Testis (tissue), 5 donors: Measurements from ENCODE around the gene RNH1. TPM values are rescaled to one million over a fixed set of nuclear protein-coding genes. Genes with fewer than 3 reads are reported as not detected.
A peak's percentile ranks its signal among the peaks of the same experiment; 100 is the strongest.

Experiments used
- DNase-seq: peaks from one replicate; pipeline ENCODE4 v3.0.0-alpha.2; 2019
- H3K27ac ChIP-seq, 2 donors: fragments of 200-600 bp; sonication (generic); one replicate each; pipeline ENCODE4 v1.5.1; 2019
- H3K27me3 ChIP-seq: fragments of 200-600 bp; sonication (generic); one replicate; pipeline ENCODE4 v1.5.1; 2019
- H3K36me3 ChIP-seq: fragments of 200-600 bp; sonication (generic); one replicate; pipeline ENCODE4 v1.5.1; 2017; ENCODE audit warnings: low read depth; ENCODE audit errors: missing control alignments
- H3K4me1 ChIP-seq: fragments of 200-600 bp; sonication (generic); one replicate; pipeline ENCODE4 v1.5.1; 2019
- H3K4me3 ChIP-seq, 2 donors: fragments of 200-600 bp; sonication (generic); one replicate each; pipeline ENCODE4 v1.5.1; 2017 to 2019
- H3K9me3 ChIP-seq: fragments of 200-600 bp; sonication (generic); one replicate; pipeline ENCODE4 v1.5.1; 2017
- CTCF ChIP-seq, 3 experiments: fragments of 450-650 bp in 2 of 3; fragments of 200-600 bp in 1 of 3; sonication (generic) in 1 of 3; IDR thresholded peaks; one replicate each; pipeline ENCODE4 v1.5.1; 2016 to 2019; ENCODE audit warnings: antibody characterized with exemption in 3 of 3, mild to moderate bottlenecking in 2 of 3, moderate library complexity in 1 of 3
- POLR2A ChIP-seq: fragments of 450-650 bp; IDR thresholded peaks from one replicate; pipeline ENCODE4 v1.6.1; 2017; ENCODE audit warnings: antibody characterized with exemption, mild to moderate bottlenecking, moderate library complexity
- WGBS, 2 donors: methylation state at CpG; one replicate each; pipeline ENCODE4 v1.1.5; 2018; 5-methylcytosine and 5-hydroxymethylcytosine counted together
- intact Hi-C: fragments of 100-400 bp; cut with DNase I; formaldehyde crosslinking; loops from one replicate; pipeline ENCODE4 v1.15.1; 2023; ENCODE audit warnings: low total_unique reads
- long read RNA-seq, 2 donors: transcript quantifications; one replicate each; lab custom pipeline, GENCODE V29; 2026
- polyA plus RNA-seq: library from polyadenylated mRNA; stranded (reverse); fragments of 350-450 nt; fragmentation: Illumina TruSeq; extraction: RNeasy Lipid Tissue Mini Kit (QIAGEN cat#74804); gene quantifications from one replicate; pipeline ENCODE4 v1.2.3, GENCODE V29; 2014; ENCODE audit warnings: low read depth, low replicate concordance; ENCODE audit not compliant: insufficient read depth
- total RNA-seq, 2 donors: library from RNA; depleted of rRNA; stranded (reverse); fragments of >200 nt; gene quantifications; one replicate each; pipeline ENCODE4 v1.2.3, GENCODE V29; 2016

Gene RNH1
- total RNA-seq (100 to 1,000 TPM; 210 to 264 TPM), polyA plus RNA-seq (211 TPM)
- long read RNA-seq, donor 1, transcript RNH1-203 (10 exons, 1,722 nt) = major isoform, 28 of 128 reads
- long read RNA-seq, donor 1, transcript RNH1-224 (9 exons, 2,973 nt) = minor isoform, 5 of 128 reads
- long read RNA-seq, donor 1, transcript RNH1-202 (10 exons, 1,791 nt) = minor isoform, 13 of 128 reads
- long read RNA-seq, donor 1, partial matches to known transcripts = 59 of 128 reads
- long read RNA-seq, donor 1, other reads (novel, unspliced or antisense) = 10 of 128 reads
- long read RNA-seq, donor 2, transcript RNH1-224 (9 exons, 2,973 nt) = minor isoform, 5 of 34 reads
- long read RNA-seq, donor 2, transcript RNH1-202 (10 exons, 1,791 nt) = major isoform, 8 of 34 reads
- long read RNA-seq, donor 2, transcript RNH1-203 (10 exons, 1,722 nt) = major isoform, 8 of 34 reads
- long read RNA-seq, donor 2, partial matches to known transcripts = 6 of 34 reads
- long read RNA-seq, donor 2, other reads (novel, unspliced or antisense) = 0 of 34 reads

GRCh38 chr11:506995-507726 is at the start of gene RNH1:
Gene RNH1 (minus strand): TSS chr11:507242. CDS start chr11:502162, 5,080 bp downstream.
- Histone ChIP-seq H3K36me3 (no peaks in the 10 kb centered on the region), H3K27ac (peak within 1 kb of the TSS; percentile 91 to 100), H3K4me3 (peak within 1 kb of the TSS; percentile 81 to 96), H3K4me1 (peaks cover 25% of the 10 kb centered on the region), H3K27me3 (no peaks in the 10 kb centered on the region), H3K9me3 (no peaks in the 10 kb centered on the region)
- TF ChIP-seq POLR2A (no peak), CTCF (IDR thresholded peaks at IDR 0.05) (no peak)
- intact Hi-C loops = no loop called here
- peak; percentile 99 for DNase-seq
- WGBS, 2 donors = 0% methylated on average over 11 to 35 of the region's 93 CpGs

GRCh38 chr11:555780-556661 is 49.0 kb upstream of the RNH1 start:
- intact Hi-C loops = loop anchor here (10.0 kb wide), 1 partner anchor 169 kb away; no protein-coding TSS in a partner anchor
- no peaks in the 10 kb centered on the region for H3K36me3 ChIP-seq

GRCh38 chr11:555227-555779 is 48.3 kb upstream of the RNH1 start:
- no peaks in the 10 kb centered on the region for H3K36me3 ChIP-seq
- TF ChIP-seq POLR2A (no peak), CTCF (IDR thresholded peaks at IDR 0.05) (no peak)
- no peaks in the 10 kb centered on the region for H3K9me3 ChIP-seq
- H3K4me1 ChIP-seq = peaks cover 12% of the 10 kb centered on the region
- peak overlapping the region; percentile 2 to 32 for H3K4me3 ChIP-seq
- intact Hi-C loops = loop anchor here (10.0 kb wide), 1 partner anchor 169 kb away; no protein-coding TSS in a partner anchor
- H3K27ac ChIP-seq = no peak overlapping the region
- DNase-seq = no peak
- H3K27me3 ChIP-seq = no peaks in the 10 kb centered on the region
- 1 to 3% methylated on average over 31 to 36 of the region's 57 CpGs for WGBS, 2 donors

More at GRCh38 chr11:555780-556661, 49.0 kb upstream of the RNH1 start:
- H3K4me1 ChIP-seq = peaks cover 12% of the 10 kb centered on the region
- H3K27ac ChIP-seq = no peak overlapping the region
- peak overlapping the region; percentile 2 to 32 for H3K4me3 ChIP-seq
- H3K9me3 ChIP-seq = no peaks in the 10 kb centered on the region
- 10 to 22% methylated on average over 10 to 76 of the region's 104 CpGs for WGBS, 2 donors
- no peak for DNase-seq
- H3K27me3 ChIP-seq = no peaks in the 10 kb centered on the region
- no peak for TF ChIP-seq POLR2A
- no peak for TF ChIP-seq CTCF (IDR thresholded peaks at IDR 0.05)
